Measurements from ENCODE around the gene SLC25A52.

Gene SLC25A52

GRCh38 chr18:31711365-31712172, 49.1 kb downstream of the SLC25A52 start:
- DNase-seq: no peak
- no peaks in the 10 kb centered on the region for H3K36me3 ChIP-seq (replicated peaks)
- H3K27ac ChIP-seq: no peak overlapping the region
- H3K27me3 ChIP-seq (replicated peaks): no peaks in the 10 kb centered on the region
- TF ChIP-seq, protein P1, sequence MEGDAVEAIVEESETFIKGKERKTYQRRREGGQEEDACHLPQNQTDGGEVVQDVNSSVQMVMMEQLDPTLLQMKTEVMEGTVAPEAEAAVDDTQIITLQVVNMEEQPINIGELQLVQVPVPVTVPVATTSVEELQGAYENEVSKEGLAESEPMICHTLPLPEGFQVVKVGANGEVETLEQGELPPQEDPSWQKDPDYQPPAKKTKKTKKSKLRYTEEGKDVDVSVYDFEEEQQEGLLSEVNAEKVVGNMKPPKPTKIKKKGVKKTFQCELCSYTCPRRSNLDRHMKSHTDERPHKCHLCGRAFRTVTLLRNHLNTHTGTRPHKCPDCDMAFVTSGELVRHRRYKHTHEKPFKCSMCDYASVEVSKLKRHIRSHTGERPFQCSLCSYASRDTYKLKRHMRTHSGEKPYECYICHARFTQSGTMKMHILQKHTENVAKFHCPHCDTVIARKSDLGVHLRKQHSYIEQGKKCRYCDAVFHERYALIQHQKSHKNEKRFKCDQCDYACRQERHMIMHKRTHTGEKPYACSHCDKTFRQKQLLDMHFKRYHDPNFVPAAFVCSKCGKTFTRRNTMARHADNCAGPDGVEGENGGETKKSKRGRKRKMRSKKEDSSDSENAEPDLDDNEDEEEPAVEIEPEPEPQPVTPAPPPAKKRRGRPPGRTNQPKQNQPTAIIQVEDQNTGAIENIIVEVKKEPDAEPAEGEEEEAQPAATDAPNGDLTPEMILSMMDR (IDR thresholded peaks at IDR 0.05; ENCODE audit: low read depth, low read length, missing control alignments): no peak
- in situ Hi-C loops (cut with HindIII; ENCODE audit: low pct_ligation_motif_present, low sequenced_read_pairs): no loop called here
- H3K4me3 ChIP-seq (ENCODE audit: low read depth, low read length): no peak overlapping the region

DNA sequence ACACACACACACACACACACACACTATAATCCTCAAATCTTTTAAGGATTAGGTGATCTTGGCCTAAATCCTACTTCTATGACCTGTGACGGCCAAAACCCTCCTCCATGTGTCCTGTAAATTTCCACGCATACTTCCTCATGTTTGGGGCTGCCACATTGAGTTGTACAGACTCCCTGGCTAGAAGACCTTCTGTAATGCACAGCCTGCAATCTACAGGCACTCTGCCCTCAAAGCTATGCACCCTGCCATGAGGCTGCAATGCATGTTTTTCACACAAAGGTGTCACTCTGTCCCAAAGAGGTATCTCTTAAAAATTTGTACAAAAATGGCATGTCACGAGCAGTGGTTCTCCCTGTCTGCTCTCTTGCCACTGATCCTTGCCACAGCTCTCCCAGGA, 49.9 kb downstream of the SLC25A52 start:
- no peak for DNase-seq
- Histone ChIP-seq H3K36me3 (replicated peaks) (no peaks in the 10 kb centered on the region), H3K27ac (no peak overlapping the region), H3K4me3 (ENCODE audit: low read depth, low read length) (no peak overlapping the region), H3K27me3 (replicated peaks) (no peaks in the 10 kb centered on the region)
- in situ Hi-C loops (cut with HindIII; ENCODE audit: low pct_ligation_motif_present, low sequenced_read_pairs): no loop called here
- TF ChIP-seq, protein P1 (IDR thresholded peaks at IDR 0.05; ENCODE audit: low read depth, low read length, missing control alignments): no peak

Data from brain microvascular endothelial cell (primary cell).